GM18508 (cell line): Measurements from ENCODE around the gene MUL1.
"Not testable (repeated sequence)": the region's sequence is repeated elsewhere in the genome, so short reads cannot be mapped to it uniquely, and the experiment has no call there.

Source experiments
- ATAC-seq: cut with Tn5 transposase; IDR thresholded peaks from one replicate; pipeline ENCODE4 v1.9.1; 2021; ENCODE audit warnings: moderate number of reproducible peaks; ENCODE audit not compliant: insufficient read depth, unreplicated experiment

Gene MUL1

DNA sequence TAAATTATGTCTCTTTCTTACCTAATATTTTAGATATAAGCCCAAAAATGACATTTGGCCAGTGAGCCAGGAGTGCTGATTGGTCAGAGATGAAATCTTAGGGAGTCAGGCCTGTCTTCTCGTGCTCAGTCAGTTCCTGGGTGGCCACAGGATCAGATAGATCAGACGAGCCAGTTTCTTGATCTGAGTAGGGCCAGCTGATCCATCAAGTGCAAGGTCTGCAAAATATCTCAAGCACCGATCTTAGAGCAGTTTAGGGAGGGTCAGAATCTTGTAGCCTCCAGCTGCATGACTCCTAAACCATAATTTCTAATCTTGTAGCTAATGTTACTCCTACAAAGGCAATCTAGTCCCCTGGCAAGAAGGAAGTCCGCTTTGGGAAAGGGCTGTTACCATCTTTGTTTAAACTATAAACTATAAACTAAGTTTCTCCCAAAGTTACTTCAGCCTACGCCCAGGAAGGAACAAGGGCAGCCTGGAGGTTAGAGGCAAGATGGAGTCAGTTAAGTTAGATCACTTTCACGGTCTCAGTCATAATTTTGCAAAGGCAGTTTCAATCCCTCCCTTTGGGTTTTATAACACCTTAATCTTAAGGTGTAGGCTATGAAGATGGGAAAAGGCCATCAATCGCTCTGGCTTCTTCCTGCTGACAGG is 11.8 kb upstream of the MUL1 start:
- ATAC-seq, result not testable (repeated sequence)

DNA sequence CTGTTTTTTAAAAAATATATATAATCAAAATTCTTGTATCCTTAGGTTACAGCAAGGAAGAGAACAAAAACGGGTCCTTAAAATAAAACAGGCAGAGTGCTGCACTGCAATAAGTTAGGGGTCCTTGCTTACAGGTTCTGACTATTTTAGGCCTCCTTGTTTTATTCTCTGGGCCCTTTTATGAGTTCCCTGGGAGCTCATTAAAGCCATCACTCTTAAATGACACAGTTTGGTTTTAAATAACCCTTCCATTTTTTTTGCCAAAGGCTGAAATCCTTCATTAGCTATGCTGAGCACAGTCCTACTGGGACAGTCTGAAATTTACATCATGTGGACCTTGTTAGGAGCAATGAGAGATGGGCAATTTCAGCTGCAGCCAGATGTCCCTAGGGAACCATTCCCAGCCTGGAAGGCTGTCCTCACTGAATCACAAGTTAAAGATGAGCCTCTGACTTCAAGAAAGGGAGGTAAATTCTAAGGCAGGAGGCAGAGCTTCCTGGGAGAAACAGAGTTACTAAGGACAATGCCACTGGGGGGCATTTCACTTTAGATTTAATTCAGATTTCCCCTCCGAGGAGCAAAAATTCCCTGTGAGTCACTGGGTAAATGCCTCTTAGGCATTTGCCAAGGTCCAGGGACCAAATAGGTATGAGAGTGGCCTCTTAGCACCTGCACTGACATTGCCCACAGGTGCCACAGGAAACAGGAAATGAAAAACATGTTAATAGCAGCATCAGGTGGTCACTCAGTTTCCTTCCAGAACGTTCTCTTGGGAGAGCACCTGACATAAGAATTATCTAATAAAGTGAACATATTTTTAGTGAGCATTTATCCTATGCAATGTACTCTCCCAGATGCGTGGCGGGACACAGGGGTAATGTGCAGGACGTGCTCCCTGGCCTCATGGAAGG is 3.8 kb upstream of the MUL1 start:
- ATAC-seq, result no peak

DNA sequence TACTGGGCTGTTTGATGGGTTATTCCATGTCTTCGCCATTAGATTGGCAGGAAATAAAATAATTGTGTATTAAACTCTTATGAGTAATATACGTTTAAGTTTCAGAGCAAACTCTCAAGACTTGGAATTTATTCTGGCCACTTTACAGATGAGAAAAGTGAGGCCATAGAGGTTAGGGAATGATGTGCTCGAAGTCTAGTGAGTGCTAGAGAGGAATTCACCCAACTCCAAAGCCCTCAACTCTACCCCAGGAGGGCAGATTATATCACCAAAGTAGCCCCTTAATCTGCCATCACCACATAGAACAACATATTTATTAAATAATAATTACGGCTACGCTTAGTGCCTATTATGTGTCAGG is 440 bp upstream of the MUL1 start:
- ATAC-seq, result no peak

DNA sequence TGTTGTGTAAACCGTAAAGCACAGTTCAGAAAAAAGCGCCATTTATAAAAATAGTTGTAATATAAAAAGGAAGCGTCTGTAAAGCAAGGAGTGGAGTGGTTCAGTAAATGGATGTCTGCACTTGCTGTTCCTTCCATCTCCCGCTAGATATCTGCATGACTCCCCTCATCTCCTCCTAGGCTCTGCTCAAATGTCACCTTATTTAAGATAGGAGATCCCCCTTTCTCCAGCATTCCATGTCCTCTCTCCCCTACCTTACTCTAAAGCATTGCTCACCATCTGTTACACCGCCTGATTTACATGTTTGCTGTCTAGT is 745 bp downstream of the MUL1 start:
- ATAC-seq, result no peak

DNA sequence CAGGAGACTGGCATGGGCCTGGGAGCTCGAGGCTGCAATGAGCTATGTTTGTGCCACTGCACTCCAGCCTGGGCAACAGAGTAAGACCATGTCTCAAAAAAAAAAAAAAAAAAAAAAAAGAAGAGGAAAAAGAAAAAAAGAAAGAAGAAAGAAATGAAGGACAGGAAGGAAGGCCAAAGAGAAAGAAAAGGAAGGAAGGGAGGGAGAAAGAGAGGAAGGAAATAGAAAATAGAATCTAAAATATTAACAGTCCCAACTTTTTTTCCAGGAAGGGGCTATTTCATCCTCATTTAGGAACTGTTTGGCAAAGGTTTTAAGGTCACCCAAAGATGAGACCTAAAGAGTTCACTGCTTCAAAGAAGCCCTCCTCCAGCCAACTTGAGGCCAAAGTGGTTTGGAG is 2.5 kb downstream of the MUL1 start:
- ATAC-seq, result no peak

DNA sequence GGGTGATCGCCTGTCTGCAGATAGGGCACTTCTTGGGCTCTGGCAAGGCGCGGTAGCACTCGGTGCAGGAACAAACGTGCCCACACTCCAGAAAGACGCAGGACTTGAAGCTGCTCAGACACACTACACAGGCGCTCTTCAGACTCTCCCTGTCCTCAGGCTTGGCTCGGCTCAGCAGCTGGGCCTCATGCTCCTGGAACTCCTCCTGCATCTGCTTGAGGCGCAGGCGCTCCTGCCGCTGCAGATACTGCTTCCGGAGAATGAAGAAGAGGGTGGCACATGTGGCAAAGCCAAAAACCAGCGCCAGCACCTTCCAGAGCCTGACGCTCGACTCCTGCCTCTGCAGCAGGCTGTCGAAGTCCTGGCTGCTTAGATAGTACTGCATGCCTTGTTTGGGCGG is 7.2 kb downstream of the MUL1 start:
- ATAC-seq, result no peak

DNA sequence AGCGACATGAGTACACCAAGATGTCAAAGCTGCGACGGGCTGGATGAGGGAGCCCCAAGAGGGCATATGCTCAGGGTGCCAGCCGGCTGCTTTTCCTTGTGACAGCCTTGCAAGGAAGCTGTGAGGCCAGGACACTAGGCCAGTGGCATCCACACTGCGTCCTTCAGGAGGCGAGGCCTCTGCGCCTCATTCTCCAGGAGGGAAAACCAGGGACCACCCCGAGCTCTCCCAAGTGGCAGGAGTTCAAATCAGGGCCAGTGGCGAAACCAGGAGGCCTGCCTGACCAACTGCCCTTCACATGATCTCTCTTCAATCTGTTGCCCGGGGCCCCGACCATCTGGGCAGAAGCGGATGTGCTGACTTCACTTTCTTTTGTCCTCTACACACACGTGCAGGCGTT is 8.2 kb downstream of the MUL1 start:
- no peak for ATAC-seq

DNA sequence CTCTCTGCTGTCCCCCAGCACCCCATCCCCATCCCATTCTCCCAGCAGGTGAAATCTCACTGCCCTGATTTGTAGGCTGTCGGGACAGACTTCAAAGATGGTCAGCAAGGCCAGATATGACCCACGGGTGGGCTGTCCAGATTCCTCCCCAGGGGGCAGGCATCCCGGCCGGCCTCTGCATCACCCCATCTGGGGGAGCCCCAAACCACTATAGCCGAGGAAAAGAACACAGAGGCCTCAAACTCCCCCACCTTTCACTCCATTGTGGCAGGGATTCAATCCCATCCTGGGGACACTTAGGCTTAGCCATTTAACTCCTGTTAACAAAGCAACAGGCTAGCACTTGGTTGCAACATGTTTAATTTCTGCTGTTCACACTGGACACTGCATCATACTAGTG is 8.8 kb downstream of the MUL1 start:
- no peak for ATAC-seq

DNA sequence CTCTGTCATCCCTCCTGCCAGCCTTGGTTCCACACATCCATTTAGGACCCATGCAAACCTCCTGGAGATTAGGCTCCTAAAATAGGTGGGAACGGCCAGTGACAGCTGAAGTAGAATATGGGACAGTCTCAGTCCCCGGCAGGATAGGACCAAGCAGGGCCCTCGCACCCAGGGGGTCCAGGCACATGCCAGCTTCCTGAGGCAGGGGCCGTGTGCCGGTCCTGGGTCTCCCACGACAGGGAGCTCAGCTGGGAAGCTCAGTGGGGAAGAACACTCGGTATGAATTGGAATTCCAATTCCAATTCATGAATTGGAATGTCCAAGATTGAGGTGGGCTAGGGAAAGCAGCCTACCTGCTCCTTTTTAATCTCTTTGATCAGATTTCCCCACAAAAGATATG is 9.8 kb downstream of the MUL1 start:
- ATAC-seq, result no peak

DNA sequence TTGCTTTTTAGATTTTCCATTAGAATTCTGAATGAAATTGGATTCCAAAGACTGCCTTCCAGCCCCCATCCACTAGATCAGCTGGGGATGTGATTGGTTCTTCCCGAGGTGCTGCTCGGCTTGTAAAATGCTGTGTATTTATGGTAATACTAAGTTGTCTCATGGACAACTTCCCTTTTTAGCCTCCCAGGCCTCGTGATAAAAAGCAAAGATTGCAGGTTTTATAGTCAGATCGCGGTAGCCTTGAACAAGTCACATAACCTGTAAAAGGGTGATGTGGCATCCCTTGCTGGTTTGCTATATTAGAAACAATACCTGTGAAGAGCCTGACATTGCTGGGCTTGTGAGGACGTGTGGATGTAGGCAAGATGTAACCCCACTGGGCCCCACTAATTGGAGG is 10.4 kb downstream of the MUL1 start:
- ATAC-seq, result no peak

DNA sequence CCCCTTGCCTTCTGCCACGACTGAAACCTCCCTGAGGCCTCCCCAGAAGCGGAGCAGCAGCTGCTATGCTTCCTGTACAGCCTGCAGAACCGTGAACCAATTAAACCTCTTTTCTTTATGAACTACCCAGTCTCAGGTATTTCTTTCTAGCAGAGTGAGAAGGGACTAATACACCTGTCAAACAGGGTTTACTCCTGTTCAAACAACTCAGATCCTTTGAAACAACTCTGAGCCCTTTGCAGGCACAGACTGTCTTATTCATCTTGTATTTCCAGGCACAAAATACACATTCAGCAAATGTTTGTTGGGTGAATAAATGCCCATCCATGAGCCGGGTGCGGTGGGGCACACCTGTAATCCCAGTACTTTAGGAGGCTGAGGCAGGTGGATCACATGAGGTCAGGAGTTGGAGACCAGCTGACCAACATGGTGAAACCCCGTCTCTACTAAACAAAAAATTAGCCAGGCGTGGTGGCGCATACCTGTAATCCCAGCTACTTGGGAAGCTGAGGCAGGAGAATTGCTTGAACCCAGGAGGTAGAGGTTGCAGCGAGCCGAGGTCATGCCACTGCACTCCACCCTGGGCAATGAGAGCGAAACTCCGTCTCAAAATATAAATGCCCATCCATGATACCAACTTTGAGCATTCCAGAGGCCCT is 11.1 kb downstream of the MUL1 start:
- not testable (repeated sequence) for ATAC-seq

DNA sequence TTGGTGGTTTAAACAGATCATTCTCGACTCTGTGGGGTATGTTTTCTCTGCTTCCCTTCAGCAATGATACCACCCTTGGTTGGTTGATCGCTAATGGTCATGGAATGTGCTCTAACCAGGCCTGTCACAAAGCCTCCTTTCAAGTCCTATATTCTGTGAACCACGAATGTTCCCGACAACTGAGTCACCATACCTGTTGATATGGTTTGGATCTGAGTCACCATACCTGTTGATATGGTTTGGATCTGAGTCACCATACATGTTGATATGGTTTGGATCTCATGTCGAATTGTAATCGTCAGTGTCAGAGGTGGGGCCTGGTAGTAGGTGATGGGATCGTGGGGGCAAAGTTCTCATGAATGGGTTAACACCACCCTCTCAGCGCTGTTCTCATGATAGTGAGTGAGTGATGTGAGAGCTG is 11.7 kb downstream of the MUL1 start:
- ATAC-seq, result no peak

DNA sequence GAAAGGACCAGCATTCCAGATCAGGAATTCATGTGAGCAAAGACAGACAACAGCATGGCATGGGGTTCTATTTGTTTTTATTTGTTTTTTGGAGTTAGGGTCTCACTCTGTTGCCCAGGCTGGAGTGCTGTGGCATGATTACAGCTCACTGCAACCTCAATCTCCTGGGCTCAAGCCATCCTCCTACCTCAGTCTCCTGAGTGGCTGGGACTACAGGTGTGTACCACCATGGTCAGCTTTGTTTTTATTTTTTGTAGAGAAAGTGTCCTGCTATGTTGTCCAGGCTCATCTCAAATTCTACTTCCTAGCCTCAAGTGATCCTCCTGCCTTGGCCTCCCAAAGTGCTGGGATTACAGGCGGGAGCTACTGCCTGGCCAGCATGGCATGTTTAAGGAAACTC is 12.3 kb downstream of the MUL1 start:
- ATAC-seq, result no peak

DNA sequence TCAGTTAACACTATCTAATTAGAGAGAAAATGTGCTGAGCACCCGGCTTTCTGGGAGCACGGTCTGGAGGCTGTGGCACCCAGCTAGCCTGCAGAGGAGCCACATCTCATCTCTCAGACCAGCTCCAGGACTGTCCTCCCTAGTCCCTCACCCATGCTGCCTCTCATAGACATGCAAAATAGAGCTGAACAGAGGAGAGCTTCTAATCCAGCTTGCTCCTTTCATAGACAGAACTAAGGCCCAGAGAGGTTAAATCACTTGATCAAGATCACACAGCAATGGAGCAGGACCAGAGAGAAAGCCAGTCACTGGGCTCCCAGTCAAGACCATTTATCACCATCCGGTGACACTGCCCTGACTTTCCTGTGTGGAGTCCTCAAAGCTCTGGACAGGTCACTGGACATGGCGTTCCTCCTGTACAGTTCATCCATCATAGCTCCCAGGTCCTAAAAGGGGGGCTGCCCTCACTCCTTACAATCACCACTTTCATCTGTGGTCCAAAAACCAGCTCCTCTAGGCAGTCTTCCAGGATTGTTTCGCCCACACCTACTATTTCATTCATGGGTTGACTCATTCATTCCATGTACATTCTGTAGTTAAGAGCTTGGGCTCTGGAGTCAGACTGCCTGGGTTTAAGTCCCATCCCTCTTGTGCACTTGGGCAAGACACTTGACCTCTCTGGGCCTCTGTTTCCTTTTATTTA is 13.2 kb downstream of the MUL1 start:
- no peak for ATAC-seq

DNA sequence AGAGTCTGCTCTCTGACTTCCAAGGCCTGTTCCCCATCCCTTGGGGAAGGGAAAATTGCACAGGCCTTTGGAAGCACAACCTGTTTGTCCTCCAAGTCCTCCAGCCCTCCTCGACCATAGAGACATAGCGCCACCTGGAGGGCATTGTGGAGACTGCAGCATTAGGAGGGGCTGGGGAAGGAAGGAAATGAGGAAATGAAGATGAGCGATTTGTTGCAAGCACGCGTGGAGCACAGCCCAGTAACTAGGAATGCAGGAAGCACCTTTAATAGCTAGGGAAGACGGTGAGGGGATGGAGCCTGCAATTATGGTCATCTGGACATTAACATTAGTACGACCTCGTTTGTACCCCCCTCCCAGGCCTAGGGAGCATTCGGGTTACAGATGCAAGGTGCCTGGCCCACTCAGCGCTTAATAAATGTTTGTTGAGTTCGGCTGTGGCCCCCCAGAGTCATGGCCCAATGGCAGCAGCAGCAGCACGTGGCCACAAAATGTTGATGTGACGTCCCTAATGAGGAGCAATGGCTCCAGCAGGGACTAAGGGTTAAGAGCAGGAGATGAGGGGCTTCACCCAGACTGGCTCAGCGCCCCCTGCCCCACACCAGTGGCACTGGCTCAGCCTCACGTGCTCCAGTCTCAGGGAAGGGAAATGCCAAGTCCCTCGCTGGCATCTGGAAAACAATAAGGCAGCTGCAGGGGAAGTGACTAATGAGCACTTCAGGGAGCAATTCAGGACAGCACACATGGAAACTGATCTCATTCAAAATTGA is 13.9 kb downstream of the MUL1 start:
- ATAC-seq, result no peak

DNA sequence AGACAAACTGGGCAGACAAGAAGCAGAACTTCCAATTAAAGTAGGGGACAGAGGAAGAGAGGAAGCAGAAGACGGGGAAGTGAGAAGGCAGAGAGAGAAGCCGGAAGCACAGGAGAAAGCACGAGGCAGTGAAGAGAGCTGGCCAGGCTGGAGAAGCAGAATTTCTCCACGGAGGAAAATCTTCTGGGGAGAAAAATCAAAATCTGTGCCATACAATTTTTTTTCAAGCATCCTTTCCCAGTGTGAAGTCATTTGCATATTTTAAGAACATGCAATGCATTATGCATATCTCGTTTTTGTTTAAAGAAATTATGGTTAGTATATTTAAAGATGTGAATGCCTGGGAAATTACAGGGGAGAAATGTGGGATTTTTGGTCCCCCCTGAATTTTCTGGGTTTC is 14.6 kb downstream of the MUL1 start:
- no peak for ATAC-seq

DNA sequence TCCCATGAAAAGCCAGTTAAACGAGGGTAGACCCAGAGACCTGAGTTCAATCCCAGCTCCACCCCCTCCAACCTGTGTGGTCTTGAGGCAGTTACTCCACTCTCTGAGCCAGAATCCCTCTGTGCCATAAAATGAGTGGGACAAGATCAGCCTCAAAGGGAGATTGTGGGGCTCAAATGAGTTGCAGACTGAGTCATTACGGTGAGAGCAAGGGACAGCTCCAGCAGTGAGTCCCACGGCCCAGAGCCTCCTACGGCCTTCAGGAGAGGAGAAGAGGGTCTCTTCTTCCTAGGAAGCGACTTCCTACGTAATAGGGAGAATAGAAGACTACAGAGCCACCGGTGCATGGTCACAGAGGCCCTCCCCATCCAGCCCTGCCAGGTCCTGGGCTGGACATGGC is 15.2 kb downstream of the MUL1 start:
- no peak for ATAC-seq

DNA sequence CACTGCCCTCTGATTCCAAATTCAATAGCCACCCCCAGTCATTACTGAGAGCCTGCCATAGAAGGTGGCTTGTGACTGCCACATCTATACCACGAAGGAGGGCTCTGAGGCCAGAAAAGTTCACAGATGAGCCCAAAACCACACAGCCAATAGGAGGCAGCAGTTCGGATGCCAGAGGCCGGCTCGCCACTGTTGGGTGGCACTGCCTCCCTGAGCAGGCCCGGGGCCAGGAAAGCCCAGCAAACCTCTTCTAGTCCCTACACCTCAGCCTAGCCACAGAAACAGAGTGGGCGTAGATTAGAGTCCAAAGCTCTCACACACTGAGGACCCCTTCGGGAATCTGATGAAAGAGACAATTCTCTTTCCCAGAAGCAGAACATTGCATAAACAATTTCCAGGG is 16.1 kb downstream of the MUL1 start:
- ATAC-seq, result no peak

DNA sequence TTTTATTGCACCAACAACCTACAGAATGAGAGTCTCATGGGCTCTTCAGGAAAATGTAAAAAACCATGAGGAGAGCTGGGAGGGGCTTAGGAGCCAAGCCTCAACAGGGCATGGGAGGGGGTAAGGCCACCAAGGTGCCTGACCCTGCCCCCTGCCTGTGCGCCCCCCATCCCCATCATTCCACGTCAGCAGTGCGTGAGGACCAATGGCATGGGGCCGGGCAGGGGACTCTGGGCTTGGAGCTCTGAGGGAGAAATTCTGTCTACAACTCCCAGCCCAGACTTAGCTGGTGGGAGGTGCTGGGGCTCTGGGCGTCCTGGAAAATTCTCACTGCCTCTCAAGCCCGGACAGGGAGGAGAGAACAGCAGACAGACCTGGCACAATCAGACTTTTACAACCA is 16.8 kb downstream of the MUL1 start:
- ATAC-seq, result no peak

DNA sequence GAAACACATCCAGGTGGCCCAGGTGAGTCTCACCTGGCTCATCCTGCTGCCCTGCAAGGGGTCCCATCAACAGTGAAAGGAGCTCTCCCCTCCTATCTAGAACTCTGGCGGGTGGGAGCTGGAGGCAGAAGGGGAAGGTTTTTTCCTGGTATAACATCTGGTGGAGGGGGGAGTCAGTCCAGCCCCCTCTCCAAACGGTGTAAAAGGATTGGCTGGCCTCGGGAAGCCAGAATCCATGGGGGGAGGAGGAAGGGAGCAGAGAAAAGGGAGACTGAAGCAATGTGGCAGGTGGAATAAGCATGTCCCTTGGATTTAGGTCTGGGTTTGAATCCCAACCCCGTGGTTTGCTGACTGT is 20.7 kb downstream of the MUL1 start:
- no peak for ATAC-seq
